GM19035 (cell line): ENCODE data around the gene MB21D2.
A peak's percentile ranks its signal among the peaks of the same experiment; 100 is the strongest.
"Not testable (repeated sequence)": the region's sequence is repeated elsewhere in the genome, so short reads cannot be mapped to it uniquely, and the experiment has no call there.

Experiments used
- ATAC-seq: cut with Tn5 transposase; IDR thresholded peaks from one replicate; pipeline ENCODE4 v1.9.1; 2021; ENCODE audit not compliant: unreplicated experiment

The MB21D2 gene

DNA sequence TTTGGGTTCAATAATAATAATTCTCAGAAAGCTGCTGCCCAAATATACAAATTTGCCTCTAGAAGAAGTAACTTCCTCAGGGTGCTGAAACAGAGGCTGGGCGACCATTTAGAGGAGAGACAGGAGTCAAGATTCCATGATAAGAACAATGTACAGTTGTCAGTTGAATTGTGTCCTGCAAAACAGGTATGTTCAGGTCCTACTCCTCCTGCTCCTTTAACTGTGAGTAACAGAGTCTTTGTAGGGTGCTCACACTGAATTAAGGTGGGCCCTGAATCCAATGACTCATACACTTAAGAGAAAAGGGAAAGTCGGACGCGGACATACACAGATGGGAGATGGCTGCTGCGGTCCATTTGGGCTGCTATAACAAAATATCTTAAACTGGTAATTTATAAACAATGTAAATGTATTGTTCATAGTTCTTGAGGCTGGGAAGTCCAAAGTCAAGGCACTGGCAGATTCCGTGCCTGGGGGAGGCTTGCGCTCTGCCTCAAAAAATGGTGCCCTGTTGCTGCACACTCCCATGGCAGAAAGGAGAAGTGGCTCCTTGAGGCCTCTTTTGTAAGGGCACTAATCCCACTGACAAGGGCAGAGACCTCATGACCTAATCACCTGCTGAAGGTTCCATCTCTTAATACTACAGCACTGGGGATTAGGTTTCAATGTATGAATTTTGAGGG is 55.1 kb downstream of the MB21D2 start:
- no peak for ATAC-seq

DNA sequence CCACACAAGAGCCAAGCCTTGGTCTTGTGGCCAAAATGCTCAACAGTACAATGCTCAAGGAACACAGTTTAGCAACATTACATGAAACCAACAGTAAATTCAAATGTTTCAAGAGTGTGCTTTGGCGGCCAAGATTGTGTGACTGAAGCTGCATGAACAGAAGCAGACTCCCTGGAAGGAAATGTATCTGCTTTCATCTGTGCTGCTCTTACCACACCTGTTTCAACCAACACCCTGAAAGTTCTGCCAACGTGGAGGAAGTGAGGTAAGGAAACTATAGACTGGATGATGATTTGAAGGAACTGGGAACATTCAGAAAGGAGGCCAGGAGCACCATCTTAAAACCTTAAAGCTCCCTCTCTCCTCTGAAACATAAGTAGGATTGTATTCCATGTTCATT is 55.7 kb downstream of the MB21D2 start:
- ATAC-seq: no peak

DNA sequence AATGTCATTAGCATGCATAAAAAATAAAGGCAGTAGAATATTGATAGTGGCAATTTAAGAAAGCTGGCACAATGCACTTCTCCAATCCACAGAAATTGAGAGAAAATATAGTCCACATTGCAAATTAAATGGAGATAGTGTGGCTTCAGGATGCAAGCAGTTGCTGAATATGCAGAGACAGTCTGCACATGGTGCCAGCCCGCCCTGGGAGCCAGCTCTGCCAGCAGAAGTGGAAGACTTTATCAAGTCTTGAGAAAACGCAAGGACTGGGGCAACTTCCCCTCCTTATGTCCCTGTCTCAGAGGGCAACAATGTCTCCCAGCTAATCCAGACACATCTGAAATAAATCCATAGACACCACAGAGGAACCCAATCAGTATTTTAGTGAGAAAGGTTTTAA is 57.2 kb downstream of the MB21D2 start:
- no peak for ATAC-seq

DNA sequence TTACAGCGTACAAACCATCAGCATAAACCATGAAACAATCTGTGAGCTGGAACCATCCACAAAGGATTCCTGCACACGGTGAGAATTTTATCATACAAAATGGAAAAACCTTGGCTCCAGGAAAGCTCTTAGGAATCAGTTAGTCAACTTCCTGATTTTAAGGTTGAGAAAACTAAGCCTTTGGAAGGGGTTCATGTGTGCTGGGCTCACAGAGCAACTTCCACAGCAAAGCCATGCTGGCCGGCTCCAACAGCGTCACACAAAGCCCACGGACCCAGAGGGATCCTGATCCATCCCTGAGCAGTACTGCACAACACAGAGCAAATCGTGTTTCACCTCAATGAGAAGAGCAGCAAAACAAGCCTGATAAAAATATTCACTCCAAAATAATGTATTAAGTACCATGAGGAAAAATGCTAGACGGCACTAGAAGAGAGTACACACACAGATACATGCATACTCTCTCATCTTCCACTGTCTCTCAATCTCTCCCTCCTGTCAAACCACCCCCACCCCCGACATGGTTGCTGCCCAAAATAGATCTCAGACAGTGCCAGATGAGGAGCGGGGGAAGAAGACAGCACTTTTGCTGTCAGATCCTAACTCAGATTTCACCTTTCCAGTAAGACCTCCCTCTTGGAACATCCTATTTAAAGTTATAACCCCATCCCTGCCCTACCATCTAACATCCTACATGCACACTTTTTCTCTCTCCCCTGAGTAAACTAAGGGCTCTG is 58.6 kb downstream of the MB21D2 start:
- ATAC-seq: no peak

DNA sequence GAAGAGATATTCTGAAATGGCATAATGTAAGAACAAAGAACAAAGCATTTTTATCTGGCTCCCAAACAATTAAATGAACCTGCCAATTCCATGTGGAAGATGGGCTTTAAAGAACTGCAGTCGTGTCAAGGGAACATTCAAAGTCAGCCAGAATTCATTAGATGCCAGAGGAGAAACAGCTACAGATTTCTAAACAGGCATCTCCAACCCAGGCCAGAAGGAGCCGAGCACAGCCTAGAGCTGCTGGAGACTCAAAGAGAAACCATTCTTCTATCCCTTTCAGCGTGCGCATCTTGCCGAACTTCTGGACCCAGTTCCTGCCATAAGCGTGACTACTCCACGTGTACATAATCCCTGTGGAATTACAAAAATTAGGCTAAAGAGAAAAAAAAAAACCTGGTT is 60.4 kb downstream of the MB21D2 start:
- ATAC-seq: no peak

DNA sequence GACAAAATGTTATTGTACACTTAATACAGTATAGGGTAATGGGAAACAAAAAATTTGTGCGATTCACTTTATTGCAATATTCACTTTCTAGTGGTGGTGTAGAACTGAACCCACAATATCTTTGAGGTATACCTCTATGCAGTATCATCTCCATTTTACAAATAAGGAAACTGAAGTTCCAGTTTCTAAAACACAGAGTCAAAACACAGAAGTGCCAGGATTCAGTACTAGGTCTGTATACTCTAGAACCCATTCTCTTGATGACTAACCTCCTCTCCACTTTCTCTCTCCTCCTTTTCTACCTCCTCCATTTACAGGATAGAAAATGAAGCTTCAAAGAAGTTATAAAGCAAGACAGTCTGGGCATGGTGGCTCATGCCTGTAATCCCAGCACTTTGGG is 62.2 kb downstream of the MB21D2 start:
- ATAC-seq: no peak

DNA sequence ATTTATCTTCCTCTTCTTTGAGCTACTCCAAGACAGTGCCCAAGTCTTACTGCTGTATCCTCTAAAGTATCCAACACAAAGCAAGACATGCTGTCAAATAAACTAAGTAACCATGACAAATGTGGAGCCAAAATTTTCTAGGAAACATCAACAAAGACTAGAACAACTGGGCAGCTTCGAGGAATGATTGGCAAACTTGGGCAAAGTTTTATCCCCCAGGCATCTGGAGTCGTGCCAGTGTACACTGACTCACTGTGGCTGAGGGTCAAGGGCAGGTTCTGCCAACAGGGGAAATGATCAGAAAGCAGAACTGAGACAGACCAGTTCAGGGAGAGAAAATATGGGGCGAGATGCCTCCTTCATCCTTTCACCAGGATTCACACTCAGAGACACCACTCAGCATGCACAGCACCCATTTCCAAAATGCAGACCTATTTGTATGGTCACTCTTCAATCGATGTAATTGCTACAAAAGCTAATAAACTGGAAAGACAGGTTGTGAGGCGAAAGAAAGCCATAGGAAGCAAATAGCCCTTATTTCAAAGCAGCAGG is 65.8 kb downstream of the MB21D2 start:
- no peak for ATAC-seq

DNA sequence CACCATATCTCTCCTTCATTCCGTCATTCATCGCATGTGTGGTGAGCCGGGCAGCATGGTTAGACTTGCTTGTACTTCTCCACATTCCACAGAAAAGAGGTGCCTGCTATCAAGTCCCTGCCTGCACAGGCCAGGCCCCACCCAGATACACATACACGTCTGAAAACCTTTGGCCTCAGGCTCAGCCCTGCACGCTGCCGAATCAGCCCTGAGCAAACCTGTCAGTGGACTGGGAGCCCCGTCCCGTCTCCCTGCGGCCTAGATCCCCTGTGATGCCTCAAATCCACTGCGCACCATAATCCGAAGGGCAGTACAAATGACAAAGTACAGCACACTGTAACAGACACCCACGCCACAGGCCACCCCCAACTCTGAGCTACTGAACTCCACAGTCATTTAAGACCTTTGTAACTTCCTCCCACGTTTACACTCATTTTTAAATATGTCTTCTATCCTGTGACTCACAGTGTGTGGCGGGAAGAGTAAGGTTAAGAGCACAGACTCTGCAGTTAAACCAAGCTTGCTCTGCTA is 67.1 kb downstream of the MB21D2 start:
- peak; percentile 74 for ATAC-seq

DNA sequence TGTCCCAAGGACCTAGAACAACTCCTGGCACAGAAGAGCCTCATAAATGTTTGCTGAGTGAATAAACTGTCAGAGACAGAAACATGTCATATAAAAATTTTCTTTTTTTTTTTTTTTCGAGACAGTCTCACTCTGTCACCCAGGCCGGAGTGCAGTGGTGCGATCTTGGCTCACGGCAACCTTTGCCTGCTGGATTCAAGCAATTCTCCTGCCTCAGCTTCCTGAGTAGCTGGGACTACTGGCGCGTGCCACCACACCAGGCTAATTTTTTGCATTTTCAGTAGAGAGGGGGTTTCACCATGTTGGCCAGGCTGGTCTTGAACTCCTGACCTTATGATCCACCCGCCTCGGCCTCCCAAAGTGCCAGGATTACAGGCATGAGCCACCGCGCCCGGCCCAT is 67.8 kb downstream of the MB21D2 start:
- ATAC-seq: not testable (repeated sequence)

DNA sequence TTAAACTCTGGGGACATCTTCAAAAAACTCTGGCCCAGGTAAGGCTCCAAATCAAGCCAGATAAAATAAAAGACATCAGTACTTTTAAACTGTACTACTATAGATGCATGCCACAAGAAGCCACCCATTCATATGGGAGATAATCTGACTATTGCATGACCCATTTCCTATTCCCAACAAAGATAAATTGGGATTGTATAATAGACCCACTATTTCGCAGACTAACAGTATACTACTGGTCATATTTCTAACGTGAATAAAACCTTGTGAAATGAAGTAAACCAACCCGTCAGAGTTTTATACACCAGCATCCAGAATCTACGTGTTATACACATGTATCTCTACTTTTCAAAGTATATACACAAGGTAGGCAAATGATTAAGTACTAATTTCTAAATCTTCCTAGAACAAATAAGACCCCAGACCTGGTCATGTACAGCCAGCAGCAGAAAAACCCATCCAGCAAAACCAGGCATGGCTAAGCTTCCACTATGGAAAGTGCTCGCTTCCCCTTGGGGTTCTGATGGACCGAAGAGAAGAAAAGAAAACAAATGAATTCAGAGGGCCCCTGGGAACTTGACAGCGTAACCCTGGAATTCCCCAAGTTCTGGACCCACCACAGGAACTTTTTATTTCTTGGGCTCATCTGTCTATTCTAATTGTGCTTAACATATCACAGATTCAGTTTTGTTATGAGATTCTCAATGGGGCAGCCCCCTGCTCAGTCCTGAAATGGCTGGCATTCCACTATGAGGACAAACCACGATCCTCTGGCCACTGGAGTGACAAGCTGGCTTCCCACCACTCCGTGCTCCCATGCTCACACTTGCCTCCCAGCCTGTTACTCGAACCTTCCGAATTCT is 69.1 kb downstream of the MB21D2 start:
- ATAC-seq: no peak

DNA sequence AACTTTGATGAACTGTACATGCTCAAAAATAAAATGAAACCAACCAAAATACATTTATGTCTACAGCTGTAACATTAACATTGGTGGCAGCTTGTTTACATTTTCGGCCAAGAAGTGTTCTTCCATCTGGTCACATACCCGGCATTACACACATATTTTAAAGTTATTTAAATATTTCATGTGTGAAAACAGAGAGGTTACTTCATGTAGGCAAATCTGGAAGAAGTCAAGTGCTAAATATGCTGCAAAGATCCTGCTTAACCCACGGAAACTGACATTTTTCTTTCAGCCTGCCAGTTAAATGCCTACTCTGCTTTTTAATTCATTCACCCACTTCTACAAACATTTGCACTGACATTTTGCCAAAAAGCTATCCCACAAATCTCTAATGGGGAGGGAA is 69.7 kb downstream of the MB21D2 start:
- ATAC-seq: no peak

DNA sequence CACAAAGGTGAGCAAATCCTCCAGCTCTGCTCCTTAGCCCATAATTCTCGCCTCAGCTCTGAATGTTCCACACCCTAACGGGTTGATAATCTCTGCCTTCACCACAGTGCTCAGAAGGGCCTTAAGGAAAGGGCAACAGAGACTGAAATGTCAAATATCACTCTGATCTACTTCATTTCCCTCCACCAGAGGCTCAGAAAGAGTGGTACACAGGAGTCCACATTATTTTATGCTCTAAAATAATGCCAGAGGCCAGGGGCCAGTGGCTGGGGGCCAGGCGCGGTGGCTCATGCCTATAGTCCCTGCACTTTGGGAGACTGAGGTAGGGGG is 72.2 kb downstream of the MB21D2 start:
- no peak for ATAC-seq

DNA sequence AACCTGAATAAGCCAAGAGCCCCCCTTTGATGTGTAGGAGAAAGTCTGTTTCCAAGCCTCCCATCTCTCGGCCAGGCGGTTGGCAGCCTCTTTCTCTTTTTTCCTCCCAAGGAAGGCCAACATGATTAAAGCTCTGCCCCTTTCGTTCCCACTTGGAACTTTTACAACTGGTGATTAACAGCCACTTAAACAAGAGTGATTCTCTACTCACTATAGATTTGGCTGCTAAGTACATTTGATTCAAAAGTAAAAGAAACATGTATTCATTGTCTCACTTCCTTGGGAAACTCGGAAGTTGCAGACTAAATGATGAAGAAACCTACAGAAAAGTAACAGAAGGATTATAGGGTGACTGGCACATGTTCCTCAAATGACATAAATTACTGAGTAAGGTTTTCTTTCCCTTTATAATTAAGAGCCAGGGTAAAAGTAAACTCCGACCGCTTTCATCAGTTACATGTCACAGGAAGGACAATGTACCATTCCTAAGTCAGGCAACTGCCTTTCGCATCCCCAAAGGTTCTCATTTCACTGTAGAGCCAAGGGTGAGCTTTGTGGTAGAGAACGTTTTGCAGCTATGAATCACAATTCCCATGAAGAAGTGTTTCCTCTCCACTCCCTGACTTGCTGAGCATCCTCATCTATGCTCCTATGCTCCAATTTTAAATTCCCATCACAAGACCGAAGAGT is 72.7 kb downstream of the MB21D2 start:
- no peak for ATAC-seq

DNA sequence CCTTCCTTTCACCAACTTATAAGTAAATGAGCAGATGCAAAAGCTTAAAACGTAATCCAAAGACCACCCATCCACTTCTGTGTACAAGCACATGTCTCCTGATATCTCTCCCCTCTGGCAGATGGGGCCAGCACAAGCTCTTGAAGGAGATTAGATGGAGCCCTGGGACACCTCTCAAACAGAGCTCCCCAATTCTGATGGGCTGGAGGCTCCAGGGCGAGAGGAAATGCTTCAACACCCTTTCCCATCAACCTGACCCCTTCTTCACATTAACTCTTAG is 73.2 kb downstream of the MB21D2 start:
- ATAC-seq: no peak

DNA sequence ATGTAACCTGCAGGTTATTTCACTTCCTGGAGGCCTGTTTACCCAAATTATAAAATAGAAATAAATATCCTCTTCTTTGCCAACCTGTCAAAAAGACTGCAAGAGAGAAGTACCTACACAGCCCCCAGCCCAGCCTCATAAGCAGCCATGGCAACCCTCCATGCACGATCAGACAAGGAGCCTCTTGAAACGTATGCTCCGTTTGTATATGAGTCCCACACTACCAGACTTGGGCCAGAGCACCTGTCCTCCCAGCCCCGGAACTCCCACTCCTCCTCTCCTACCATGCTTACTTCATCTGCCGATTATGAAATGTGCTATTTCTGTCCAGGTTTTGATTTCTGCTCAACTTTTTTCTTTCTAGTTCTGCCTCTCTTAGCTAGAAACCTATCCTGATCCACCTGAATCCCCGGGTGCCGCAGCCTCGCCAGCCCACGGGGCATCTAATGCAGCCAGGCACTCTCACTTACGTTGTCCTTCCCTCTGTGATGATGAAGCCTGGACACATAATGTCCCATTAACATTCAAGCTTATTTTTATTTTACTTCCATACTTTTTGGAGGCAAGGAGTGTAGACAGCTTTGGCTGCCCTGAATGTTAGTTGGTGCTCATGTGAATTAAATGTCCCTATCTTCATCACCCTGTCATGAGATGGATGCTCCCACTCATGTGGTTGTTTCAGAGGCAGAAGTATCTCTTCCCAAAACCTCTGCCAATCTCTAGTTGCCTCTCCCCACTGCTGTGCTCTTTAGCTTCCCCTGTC is 73.8 kb downstream of the MB21D2 start:
- no peak for ATAC-seq

DNA sequence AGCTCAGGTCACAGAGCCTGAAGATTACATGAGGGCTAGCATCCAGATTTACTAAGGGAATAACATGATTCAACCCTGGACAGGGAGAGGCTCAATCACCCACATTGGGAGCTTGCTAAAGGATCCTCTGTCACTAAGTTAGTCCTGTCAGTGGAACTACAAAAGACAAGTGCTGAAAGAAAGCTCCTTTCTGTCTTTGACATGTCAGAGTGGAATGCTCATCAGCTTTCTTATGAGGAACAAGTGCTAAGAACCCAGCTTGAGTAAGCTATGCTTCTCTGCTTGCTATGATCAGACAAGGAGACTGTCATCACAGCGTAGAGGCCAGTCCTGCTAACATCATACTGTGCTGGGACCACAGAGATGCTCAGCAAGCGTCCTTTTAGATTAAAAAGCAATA is 74.5 kb downstream of the MB21D2 start:
- ATAC-seq: no peak

DNA sequence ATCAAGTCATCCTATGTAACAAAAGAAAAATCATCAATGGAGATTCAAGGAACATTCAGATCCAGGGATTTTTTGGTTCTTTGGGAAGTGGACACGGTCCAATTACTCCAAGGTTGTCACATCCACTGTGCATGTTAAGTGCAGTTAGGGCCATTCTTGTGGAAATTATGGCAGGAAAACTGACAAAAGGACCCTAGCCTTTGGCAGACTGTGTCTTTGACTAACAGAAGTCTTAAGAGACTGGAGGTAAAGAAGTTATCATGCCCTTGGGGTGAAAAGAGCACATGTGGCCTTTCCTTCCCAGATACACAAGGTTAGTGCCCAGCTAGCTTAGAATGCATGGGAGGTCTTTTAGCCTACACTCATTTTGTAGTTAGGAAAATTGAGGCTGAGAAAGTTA is 74.9 kb downstream of the MB21D2 start:
- no peak for ATAC-seq

DNA sequence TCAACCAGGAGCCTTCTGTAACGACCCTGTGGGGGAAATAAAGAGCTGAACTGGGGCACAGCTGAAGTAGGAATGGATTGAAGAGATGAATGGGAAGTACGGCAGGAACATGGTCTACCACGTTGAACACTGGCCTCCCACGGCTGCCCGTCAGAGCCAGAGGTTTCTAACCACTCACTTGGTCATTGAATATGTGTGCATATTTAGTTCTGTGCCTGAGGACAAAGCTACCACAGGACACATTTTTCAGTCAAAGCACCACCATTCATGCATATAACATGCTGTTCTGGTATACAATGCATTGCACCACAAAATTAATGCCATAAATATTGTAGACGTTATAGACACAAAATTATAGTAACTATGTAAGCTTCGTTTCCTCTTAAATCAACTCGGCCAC is 75.5 kb downstream of the MB21D2 start:
- ATAC-seq: no peak

DNA sequence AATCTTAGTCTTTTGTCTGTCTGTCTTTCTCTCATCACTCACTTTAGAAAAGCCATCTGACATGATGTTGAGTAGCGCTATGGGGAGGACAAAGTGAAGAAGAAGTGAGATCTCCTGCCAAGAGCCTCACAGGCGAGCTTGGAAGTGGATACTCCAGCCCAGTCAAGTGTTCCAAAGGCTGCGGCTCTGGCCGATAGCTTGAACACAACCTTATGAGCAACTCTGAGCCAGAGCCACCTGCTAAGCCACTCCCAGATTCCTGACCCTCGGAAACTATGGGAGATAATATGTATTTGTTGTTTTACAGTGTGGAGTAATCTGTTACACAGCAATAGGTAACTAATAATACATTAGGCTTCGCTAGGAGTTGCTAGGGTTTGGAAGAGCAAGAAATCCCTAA is 76.2 kb downstream of the MB21D2 start:
- no peak for ATAC-seq

DNA sequence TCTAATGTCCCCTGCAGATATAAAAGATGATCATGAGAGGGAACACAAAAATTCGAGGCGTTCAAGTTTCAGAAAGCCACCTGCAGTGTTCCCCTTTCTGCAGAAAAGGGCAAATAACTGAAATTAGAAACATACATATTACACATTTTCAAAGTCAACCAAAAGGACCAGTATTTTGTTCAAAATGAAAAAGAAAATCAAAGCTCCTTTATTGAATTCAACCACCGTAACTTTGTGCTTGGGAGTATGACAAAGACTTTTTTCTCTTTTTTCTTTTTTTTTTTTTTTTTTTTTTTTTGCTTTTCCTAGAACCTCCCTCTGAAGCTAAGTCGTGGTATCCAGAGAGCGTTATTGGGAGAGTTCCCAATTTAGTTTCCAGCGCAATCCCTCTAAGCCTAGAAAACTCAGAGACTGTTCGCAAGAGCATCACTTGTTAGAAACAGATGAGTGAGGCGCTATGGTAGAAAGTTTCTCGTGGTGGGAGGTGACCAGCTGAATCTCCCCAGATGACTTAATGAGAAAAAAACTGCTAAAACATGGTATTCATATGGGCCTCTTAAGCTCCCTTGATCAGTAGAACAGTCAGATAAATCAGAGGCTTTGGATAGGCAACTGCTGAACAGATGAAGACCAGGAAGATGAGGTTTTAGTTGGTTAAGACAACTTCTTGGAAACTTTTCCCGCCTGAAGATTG is 77.4 kb downstream of the MB21D2 start:
- ATAC-seq: no peak
